Fibroblast of lung (primary cell): Measurements from ENCODE around the gene MRPL45.
"Not testable (repeated sequence)": the region's sequence is repeated elsewhere in the genome, so short reads cannot be mapped to it uniquely, and the experiment has no call there.

Experiments
- CTCF ChIP-seq, 2 donors: IDR thresholded peaks in 1 of 2; conservative IDR thresholded peaks in 1 of 2; 1 replicate in 1 of 2; 2 replicates in 1 of 2; pipeline ENCODE4 v1.5.1; 2011 to 2012; ENCODE audit warnings: low read length in 2 of 2, control low read depth in 1 of 2, inconsistent platforms in 1 of 2, low read depth in 1 of 2, mild to moderate bottlenecking in 1 of 2
- EZH2 ChIP-seq: IDR thresholded peaks from 2 replicates; pipeline ENCODE4 v1.5.1; 2012; ENCODE audit warnings: low read length, control low read depth, mild to moderate bottlenecking; ENCODE audit errors: missing control alignments

- TF ChIP-seq CTCF (conservative IDR thresholded peaks at IDR 0.05 in 1 of 2, IDR thresholded peaks at IDR 0.05 in 1 of 2; ENCODE audit: low read depth in 1 of 2, low read length in 2 of 2); EZH2: not testable (repeated sequence)
Measured at GRCh38 chr17:38285994-38286393, 11.0 kb upstream of the MRPL45 start.
